VCaP (cell line): ENCODE results near the gene FETUB.

ENCODE experiments used
- H3K27ac ChIP-seq: fragments of 450-650 bp; 2 replicates; pipeline ENCODE4 v1.5.1; 2017
- TF ChIP-seq, protein P1 (sequence below): fragments of 450-650 bp; conservative IDR thresholded peaks from 2 replicates; pipeline ENCODE4 v1.5.1; 2017; ENCODE audit warnings: mild to moderate bottlenecking, moderate library complexity

The FETUB gene

DNA sequence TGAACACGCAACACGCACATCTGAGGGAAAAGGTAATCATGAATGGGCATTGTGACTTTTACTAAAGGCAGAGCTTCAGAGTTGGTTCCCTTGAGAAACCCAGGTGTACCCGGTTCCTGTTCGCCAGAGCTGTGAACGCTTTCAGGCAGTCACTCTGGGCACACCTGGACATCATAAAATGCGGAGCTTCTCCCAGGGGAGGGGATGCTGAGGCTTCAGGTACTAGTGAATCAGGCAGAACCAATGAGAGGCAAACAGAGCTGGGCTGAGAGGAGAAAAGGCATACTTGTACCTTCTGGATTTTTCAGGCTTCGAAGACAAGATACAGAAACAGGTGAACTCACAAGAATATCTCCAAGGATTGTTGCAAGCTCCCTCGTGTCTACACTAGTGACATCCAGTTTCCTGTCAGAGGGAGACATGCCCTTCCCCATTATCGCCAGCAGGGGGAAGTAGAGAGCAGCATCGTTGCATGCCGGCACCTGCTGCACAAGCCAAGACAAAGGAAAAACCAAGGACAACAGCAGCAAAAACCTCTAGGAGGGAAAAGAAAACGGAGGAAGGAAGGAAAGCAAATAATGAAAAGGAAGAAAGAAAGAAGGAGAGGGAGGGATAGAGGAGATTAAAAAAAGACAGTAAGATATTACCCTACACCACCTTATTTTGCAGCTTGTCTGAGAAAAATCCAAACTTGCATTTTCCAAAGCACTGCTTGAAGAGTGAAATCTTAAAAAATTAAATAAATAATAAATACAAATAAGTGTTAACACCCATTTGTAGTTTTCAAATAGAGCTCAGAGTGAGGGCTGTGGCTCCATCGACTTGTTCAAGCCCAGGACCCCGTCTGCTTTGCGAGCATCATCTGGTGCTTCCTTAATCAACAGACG, 25.4 kb upstream of the FETUB start:
- TF ChIP-seq, protein P1, sequence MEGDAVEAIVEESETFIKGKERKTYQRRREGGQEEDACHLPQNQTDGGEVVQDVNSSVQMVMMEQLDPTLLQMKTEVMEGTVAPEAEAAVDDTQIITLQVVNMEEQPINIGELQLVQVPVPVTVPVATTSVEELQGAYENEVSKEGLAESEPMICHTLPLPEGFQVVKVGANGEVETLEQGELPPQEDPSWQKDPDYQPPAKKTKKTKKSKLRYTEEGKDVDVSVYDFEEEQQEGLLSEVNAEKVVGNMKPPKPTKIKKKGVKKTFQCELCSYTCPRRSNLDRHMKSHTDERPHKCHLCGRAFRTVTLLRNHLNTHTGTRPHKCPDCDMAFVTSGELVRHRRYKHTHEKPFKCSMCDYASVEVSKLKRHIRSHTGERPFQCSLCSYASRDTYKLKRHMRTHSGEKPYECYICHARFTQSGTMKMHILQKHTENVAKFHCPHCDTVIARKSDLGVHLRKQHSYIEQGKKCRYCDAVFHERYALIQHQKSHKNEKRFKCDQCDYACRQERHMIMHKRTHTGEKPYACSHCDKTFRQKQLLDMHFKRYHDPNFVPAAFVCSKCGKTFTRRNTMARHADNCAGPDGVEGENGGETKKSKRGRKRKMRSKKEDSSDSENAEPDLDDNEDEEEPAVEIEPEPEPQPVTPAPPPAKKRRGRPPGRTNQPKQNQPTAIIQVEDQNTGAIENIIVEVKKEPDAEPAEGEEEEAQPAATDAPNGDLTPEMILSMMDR, result peak; percentile 97
- no peak overlapping the region for H3K27ac ChIP-seq

DNA sequence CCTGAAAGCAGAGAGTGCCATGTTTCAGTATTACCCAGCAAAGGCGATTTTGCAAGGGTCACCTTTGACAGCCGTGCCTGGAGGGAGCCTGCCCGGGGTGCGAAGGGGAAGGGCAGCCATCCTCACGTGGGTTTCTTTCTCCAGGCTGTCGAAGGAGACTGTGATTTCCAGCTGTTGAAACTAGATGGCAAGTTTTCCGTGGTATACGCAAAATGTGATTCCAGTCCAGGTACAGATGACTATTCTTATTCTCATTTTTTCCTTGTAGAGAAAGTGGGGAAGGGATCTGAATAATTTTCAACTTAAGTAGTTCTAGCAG, 23.9 kb upstream of the FETUB start:
- H3K27ac ChIP-seq, result no peak overlapping the region
- TF ChIP-seq, protein P1, result no peak

DNA sequence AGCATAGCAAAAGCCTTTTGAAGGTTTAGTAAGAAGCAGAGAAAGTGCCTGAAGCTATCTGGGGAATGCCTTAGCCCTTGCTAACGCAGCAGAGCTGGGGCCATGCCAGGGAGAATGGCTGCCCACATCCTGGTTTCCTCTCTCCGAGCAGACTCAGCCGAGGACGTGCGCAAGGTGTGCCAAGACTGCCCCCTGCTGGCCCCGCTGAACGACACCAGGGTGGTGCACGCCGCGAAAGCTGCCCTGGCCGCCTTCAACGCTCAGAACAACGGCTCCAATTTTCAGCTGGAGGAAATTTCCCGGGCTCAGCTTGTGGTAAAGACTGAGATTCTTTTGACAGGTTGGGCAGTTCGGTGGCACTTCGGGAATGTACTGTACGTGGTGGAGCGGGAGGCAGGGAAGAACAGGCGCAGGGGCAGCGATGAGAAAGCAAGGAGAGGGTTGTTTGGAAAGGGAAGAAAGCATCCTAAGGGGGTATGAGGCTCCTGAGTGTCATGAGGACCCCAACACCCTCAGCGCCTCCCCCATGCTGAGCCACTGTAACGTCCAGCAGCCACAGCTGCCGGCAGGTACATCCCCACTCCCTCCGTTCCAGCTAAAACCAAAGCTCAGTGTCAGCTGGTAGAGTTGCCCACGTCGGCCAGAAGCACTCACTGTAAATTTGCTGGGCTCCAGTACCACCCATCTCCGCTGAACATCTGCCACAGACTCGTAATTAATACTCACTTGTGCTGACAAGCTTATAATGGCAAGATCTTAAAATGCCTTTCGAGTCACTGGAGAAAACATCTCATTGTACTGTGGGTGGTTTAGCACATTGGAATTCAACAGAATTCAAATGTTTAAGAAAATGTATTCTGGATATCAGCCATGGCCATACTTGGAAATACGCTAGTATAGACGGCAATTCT, 22.9 kb upstream of the FETUB start:
- H3K27ac ChIP-seq, result no peak overlapping the region
- TF ChIP-seq, protein P1, result peak; percentile 89

DNA sequence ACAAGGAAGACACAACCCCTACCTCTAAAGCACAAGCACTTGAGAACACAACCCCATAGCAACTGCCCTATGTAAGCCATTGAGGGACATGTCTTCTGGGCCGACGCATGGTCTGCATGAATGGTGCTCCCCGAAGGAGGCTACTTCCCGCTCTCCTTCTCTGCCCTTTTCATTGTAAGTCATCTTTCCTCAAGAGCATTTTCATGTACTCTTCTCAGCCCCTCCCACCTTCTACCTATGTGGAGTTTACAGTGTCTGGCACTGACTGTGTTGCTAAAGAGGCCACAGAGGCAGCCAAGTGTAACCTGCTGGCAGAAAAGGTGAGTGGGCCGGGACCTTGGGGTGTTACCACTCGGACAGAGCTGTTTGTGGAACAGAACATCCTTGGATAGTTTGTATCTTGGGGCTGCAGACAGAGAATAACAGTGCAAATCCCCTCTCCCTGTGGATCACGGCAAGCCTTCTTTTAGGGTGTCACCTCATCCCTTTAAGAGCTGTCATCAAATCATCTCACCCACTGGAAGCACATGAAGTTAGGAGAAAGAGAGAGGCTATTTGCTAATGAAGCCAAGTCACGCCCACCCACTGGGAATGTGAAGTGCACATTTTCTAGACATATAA, 21.8 kb upstream of the FETUB start:
- TF ChIP-seq, protein P1, result no peak
- H3K27ac ChIP-seq, result no peak overlapping the region

DNA sequence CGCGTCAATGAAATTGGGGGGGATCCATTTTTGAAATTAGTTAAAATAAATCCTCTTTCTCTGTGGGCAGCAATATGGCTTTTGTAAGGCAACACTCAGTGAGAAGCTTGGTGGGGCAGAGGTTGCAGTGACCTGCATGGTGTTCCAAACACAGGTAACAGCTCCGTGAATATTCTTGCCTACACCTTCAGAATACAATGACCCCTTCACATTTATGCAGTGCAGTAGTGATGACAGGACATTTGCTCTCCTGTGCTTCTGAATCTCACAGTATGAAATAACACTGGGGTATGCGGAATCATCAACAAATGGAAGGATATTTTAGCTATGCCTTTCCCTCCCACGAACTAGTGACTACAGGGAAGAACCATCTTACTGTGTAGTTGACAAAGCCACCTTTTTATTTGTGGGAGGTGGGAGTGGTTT, 20.4 kb upstream of the FETUB start:
- no peak overlapping the region for H3K27ac ChIP-seq
- TF ChIP-seq, protein P1, result no peak

DNA sequence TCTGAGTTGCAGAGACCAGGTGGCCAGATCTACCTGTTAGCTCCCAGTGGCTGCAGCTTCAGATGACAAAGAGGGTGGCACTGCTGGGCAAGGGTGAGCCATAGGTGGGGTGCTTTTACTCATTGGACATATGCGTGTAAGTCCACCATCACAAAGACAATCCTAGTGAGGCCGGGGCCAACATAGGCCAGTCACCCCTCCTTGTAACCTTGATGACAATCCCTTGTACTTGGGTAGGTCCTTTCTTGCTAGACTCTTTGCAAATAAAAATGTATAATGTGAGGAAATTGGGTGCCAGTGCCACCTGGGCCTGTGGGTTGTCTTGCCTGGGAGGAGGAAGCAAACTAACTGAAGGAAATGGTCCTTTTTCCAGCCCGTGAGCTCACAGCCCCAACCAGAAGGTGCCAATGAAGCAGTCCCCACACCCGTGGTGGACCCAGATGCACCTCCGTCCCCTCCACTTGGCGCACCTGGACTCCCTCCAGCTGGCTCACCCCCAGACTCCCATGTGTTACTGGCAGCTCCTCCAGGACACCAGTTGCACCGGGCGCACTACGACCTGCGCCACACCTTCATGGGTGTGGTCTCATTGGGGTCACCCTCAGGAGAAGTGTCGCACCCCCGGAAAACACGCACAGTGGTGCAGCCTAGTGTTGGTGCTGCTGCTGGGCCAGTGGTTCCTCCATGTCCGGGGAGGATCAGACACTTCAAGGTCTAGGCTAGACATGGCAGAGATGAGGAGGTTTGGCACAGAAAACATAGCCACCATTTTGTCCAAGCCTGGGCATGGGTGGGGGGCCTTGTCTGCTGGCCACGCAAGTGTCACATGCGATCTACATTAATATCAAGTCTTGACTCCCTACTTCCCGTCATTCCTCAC, 19.7 kb upstream of the FETUB start:
- H3K27ac ChIP-seq, result no peak overlapping the region
- TF ChIP-seq, protein P1, result no peak
